NCI-H446 (cell line): ENCODE results near the gene CTH.
"Not testable (repeated sequence)": the region's sequence is repeated elsewhere in the genome, so short reads cannot be mapped to it uniquely, and the experiment has no call there.

Source experiments
- DNase-seq, 2 experiments: peaks; one replicate each; lab custom pipeline; 2025; lab: John Stamatoyannopoulos, UW

The CTH gene

DNA sequence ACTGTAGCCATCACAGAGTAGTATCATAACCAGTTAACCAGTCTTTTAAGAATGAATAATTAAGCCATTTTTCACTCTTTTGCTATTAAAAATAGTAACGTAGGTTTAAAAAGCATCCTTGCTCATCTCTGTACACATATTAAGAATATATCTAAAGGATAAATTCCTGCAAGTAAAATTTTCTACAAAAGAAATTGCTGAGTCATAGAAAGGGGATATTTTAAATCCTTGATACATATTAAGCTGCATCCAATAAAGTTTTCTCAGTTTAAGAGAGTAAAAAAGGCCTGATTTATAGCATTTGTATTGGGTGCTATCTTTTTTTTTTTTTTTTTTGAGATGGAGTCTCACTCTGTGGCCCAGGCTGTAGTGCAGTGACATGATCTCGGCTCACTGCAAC is 1.9 kb upstream of the CTH start:
- DNase-seq = no peak

DNA sequence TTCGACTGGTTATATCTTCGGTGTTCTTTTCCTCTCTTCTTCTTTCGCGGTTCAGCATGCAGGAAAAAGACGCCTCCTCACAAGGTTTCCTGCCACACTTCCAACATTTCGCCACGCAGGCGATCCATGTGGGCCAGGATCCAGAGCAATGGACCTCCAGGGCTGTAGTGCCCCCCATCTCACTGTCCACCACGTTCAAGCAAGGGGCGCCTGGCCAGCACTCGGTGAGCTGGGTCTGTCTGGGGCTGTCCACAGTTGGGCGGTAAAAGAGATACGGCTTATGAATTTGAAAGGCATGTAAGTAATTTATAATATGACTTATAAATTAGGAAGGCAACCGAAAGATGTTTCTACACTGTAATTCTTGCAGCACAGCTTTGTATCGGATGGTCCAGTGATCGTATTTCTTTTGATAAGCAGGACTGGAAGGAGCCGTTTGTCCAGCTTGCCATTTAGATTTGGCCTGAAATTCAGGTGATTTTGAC is 334 bp downstream of the CTH start:
- DNase-seq = no peak

DNA sequence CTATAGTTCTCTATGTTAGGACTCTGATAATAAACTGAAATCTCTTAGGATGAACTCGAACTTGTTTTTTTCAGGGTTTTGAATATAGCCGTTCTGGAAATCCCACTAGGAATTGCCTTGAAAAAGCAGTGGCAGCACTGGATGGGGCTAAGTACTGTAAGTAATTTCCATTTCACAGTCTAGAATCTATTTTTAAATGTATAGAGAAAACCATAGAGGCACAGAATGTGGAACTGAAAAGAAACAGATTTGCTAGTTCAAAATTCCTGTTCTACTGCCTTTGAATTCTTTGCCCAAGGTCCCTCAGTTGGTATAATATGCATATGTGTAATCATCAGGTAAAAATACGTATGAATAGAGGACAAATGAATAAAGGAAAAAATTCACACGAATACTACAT is 4.8 kb downstream of the CTH start:
- no peak for DNase-seq

DNA sequence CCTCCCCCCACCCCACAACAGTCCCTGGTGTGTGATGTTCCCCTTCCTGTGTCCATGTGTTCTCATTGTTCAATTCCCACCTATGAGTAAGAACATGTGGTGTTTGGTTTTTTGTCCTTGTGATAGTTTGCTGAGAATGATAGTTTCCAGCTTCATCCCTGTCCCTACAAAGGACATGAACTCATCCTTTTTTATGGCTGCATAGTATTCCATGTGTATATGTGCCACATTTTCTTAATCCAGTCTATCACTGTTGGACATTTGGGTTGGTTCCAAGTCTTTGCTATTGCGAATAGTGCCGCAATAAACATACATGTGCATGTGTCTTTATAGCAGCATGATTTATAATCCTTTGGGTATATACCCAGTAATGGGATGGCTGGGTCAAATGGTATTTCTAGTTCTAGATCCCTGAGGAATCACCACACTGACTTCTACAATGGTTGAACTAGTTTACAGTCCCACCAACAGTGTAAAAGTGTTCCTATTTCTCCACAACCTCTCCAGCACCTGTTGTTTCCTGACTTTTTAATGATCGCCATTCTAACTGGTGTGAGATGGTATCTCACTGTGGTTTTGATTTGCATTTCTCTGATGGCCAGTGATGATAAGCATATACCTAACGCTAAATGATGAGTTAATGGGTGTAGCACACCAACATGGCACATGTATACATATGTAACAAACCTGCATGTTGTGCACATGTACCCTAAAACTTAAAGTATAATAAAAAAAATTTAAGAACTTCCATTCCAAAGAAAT is 8.1 kb downstream of the CTH start:
- not testable (repeated sequence) for DNase-seq

DNA sequence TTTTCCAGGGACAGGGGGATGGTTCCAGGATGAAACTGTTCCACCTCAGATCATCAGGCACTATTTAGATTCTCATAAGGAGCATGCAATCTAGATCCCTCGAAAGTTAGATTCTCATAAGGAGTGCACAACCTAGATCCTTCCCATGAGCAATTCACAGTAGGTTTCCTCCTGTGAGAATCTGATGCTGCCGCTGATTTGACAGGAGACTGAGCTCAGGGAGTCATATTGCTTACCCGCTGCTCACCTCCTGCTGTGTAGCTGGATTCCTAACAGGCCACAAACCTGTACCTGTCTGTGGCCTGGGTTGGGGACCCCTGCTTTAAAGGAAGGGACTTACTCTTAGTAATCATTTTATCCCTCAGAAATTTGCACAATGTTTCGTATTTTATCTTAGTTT is 9.3 kb downstream of the CTH start:
- no peak for DNase-seq

DNA sequence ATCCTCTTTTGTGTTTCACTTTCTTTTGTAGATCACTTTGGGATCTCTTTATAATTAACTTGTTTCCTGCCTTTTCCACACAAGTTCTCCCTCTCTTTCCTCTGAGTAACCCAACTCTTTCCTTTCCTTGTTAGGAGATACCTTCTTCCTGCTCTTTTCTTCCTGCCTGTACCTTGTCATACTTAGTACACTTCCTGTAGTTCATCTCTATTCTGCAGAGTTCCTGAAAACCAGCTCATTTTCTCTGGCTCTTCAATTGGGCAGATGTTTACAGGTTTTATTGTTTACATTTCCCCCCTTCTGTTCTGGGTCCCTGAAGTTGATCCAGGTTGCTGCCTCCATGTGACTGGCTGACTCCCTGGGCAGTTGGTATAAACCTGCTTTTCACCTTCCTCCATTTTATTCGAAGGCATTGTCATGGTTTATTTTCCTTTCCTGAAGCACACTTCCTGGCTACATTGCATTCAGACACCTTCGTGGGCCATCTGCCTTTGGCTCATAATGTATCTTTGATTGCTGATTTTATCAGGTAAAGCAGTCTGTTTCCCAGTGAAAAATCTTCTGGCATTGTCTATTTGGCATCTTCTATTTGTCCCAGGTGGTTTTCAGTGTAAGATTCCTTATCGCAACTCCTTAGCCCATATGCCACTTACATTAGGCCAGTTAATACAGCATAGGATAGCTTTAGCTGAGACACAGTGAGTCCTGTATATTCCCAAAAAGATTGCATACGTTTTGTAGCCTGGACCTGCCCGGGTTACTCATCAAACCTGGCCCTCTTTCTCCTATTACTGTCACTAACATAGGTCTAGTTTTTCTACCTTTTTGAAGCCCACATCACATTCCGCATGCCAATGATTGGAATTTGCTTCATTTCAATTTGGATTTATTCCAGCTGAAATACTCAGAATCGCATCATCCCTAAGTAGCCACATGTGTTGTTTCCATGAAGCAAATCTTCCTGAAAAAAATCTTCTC is 15.4 kb downstream of the CTH start:
- DNase-seq = no peak

DNA sequence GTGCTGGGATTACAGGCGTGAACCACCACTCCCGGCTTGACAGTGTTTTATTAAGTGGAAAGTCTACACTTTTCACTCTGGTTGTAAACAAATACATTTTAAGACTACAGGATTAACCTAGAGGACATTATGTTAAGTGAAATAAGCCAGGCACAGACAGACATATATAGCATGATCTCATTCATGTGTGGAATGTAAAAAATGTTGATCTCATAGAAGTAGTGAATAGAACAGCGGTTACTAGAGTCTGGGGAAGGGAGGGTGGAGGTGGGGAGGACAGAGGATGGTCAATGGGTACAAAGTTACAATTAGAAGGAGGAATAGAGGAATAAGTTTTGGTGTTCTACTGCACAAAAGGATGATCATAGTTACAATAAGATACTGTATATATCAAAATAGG is 16.9 kb downstream of the CTH start:
- DNase-seq = no peak

DNA sequence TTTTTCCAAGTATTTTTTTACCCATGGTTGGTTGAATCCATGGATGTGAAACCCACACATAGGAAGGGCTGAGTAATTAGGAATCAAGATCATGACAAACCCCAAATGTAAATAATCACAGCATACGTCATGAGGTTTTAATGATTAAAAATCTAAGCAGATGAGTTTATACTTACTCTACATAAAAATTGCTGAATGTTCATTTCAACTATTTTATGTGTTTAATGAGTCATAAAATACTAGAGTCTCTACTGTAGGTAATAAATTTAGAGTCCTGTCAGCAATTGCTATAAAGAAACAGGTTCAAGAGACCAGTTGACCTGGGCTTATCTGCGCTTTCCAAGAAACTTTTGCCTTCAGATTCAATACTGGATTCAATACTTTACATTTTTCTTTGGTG is 18.2 kb downstream of the CTH start:
- no peak for DNase-seq

DNA sequence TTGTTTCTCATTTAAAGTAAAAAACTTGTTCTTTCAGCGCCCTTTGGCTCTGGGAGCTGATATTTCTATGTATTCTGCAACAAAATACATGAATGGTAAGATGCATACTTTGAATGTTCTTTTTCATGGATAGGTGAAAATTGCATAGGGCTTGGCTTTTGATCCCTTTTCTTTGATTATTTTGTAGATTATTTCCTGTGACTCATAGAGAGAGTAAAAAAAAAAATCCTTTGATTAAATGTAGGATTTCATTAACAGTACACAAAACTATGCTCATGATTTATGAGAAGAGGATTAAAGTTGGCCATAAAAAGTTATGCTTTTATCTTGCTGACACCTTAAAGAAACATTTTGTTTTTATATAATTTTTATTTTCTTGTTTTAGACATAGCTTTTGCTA is 18.7 kb downstream of the CTH start:
- no peak for DNase-seq

DNA sequence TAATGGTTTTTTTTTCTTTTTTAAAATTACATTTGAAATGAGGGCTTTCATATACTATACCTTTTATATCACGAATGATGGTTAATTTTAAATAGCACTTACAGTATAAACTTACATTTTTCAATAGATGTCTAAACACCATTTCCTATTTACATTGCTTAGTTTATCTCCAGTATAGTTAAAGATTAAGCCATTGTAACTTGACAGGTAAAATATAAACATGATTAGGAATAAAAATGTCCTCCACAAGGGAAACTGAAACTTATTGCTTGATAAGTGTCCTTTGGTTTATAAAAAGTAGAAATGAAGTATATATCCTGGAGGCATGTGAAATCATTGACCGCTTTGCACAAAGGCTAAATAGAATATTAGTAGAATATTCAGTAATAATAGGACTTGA is 20.2 kb downstream of the CTH start:
- no peak for DNase-seq

DNA sequence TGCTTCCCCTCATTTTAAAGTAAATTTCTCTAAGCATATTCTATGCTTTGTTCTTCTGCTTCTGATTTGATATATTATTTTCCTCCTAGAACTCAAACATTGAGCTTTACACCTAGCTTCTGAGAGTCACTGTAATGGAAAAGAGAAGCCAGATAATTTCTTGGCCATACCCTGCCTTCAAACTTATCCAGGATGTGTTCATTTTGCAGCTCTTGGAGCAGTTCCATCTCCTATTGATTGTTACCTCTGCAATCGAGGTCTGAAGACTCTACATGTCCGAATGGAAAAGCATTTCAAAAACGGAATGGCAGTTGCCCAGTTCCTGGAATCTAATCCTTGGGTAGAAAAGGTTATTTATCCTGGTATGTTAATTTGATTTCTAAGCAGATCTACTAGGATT is 20.8 kb downstream of the CTH start:
- DNase-seq = no peak

DNA sequence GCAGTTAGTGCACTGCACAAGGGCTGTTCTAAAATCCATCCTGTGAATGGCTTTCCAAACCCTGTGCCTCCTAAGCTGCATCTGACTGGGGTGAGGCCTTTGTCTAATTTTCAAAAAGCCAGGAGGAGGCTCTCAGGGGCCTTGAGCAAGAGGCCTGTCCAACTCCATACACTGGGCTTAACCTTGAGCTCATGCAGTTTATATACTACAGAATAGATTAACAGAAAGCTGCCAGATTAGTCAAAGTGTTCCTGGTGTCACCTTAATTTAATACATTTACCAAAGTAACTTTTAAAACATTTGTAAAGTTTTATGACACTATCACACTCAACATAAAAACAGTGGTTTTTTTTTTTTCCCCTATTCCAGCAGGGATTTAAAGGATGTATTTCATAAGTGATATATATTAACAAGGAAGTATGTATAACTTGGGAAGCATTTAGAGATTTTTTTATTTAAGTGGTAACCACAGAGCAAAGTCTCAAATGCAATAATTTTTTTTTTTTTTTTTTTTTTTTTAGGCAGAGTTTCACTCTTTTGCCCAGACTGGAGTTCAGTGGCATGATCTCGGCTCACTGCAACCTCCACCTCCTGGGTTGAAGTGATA is 23.3 kb downstream of the CTH start:
- no peak for DNase-seq

DNA sequence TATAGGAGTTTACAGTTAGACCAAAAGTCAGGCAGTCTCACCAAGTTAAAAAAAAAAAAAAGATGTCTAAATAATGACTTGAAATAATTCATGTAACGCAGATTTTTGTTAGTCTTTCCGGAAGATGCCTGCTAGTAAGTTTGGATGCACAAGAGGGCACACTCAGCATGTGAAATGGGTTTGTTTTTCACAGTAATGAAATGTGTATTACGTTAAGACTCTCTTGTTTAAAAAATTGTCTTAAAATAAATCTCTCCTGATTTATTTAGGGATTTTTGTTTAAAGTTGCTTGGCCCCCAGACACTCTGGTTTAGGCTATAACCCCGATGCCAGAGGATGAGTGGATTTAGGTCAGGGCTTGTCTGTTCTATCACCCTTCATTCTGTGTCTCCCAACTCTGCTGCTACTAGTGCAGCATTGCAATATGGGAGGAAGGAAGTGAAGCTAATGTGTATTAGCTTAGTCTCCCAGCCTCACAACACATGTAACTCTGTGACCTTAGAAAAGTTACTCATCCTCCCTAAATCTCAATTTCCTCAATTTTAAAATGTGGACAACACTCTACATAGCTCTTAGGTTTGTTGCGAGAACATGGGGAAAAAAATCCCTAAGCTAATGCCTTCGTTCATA is 25.7 kb downstream of the CTH start:
- DNase-seq = peak in 1 of 2 experiments; percentile 49

DNA sequence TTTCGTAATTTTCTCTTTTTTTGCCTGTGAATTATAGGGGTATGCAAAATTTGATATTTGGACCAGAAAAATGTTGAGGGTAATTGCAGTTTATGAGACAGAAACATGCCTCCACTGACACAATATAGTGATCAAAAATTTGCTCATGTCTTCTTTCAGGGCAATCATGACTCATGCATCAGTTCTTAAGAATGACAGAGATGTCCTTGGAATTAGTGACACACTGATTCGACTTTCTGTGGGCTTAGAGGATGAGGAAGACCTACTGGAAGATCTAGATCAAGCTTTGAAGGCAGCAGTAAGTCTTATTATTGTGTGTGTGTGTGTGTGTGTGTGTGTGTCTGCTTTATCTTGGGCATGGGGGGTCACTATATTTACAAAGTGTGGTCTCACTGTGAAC is 27.5 kb downstream of the CTH start:
- DNase-seq = no peak

DNA sequence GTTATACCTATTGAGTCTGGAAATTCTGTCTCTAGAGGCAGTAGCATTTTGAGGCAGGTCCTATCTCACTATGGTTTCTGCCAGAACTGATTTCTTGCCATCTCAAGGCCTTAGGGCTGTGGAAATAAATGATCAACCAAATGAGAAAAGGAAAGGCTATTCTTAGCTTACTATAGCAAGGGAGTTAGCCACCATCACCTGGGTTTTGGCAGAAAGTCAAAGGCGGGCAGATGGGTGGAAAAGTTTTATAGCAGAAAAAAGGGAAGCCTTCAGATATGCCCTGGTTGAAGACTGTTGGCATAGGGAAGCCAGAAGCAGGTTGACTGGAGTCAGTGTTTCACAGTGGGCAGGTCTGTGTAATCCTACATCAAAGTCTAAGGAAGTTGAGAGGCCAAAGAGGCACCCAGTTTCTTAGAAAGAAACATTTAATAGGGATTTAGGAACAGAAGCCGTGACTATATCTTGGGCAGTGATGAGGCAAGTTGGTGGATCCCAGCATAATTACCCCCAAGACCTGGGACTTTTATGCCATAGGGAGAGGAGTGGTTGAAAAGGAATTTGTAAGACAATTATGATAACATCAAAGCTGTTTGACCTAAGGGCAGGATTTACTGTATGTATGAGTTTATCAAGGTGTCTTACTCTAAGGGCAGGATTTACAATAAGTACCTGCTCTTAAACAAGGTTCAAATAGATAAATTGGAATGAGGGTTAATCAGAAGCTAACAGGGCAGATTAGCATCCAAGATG is 29.7 kb downstream of the CTH start:
- DNase-seq = peak in 1 of 2 experiments; percentile 58

DNA sequence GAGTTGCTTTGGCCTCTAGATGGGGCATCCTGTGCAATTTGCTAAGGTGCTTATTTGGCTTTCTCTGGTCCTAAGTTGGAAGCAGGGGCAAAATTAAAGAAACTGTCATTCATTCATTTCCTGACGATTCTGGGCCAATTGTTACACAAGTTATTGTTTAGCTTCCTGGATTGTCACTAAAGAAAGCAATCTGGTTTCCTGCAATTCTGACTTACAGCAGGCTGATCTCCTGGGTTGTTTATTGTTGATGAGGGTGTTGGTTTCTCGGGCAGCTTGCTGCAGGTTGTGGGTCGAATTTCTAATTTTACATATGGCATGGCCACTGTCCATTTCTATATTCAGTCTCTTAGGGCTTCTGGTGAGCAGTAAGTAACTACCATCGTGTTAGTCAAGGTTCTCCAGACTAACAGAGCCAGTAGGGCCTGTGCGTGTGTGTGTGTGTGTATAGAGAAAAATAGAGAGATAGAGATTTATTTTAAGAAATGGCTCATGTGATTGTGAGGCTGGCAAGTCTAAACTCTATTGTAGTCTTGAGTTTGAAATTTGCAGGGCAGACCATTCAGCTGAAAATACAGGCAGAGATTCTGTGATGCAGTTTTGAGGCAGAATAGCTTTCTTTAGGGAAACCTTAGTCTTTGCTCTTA is 30.4 kb downstream of the CTH start:
- no peak for DNase-seq

DNA sequence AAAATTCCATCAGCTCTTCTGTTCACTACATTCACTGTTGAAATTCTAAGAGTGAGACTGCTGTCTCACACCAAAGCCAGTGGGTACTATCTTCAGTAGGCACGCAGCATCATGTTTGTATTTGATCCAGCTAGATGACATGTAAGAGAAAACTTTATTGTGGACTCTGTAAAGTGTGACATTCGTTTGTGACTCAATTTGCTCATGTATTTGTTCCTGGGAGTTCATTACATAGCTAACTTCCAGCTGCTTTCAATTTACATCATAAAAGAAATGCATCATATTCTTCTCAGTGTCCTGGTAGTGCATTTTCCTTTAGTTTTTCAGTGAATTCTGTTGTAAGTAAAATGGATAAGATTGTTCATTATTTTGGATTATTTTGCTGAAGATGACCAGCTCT is 31.4 kb downstream of the CTH start:
- DNase-seq = no peak

DNA sequence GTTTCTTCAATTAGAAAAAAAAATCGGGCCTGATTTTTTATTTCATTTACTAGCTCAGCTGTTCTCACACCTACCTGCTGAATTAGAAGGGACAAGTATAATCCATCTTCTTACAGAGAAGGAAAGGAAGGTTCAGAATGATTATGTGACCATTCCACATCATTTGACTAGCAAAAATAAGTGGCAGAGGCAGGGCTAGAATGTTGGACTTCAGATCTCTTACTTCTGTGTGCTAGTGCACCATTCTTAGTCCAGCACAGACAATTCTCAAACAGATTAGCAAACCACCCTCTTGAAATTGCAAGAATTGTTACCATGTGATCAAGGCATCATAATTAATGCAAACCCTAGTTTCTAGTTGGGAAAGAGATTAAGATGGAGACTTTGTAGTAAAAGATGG is 32.7 kb downstream of the CTH start:
- no peak for DNase-seq

DNA sequence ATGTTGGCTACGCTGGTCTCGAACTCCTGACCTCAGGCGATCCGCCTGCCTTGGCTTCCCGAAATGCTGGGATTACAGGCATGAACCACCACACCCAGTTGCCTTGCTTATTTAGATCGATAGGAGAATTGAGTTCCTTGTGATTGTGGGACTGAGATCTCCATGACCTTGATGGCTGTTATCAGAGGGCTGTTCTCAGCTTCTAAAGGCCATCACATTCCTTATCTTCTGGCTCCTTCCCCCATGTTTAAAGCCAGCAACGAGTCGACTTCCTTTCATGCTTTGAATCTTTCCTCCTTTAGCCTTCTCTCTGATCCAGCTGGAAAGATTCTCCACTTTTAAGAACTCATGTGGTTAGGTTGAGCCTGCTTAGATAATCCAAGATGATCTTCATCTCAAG is 38.0 kb downstream of the CTH start:
- DNase-seq = no peak

DNA sequence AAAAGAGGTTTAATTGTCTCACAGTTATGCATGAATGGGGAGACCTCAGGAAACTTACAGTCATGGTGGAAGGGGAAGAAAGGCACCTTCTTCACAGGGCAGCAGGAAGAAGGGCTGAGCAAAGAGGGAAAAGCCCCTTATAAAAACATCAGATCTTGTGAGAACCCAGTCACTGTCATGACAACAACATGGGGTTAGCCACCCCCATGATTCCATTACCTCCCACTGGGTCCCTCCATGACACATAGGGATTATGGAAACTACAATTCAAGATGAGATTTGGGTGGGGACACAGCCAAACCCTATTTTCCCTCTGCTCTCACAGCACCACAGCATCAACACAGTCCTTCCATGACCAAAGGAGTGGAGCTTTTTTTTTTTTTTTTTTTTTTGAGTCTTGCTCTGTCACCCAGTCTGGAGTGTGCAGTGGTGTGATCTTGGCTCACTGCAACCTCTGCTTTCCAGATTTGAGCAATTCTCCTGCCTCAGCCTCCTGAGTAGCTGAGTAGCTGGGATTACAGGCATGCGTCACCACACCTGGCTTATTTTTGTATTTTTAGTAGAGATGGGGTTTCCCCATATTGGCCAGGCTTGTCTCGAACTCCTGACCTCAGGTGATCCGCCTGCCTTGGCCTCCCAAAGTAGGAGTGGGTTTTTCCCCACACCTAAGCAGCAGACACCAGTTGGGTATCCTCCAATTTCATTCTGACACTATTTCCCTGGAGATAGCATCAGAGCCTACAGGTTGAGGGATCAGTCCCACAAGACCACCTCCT is 41.3 kb downstream of the CTH start:
- DNase-seq = not testable (repeated sequence)
